Measurements from ENCODE around the gene IER5L.

DNA sequence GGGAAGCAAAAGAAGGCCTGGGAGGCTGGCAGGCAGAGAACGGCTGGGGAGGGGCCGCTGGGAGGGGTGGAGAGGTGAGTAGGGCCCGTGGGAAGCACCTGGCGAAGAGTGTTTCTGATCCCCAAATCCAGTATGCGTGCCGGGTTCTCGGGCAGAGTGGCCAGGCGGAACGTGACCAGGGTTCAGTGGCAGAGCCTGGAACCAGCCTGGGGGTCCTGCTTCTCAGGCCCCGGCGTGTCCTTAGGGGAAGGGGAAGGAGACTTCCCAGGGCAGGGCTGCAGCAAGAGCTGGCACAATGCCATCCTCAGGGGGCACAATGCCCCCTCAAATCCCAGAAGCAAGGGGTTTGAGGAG is 25.5 kb upstream of the IER5L start:
- no peak for TF ChIP-seq CTCF (IDR thresholded peaks at IDR 0.05)
- no peak for TF ChIP-seq POLR2A (IDR thresholded peaks at IDR 0.05)
- TF ChIP-seq POLR2AphosphoS5 (IDR thresholded peaks at IDR 0.05), result no peak
